HEK293 (cell line): ENCODE measurements around the gene PDE4D.

Source experiments
- PATZ1 ChIP-seq: fragments of 450-650 bp; formaldehyde crosslinking; IDR thresholded peaks from 2 replicates; pipeline ENCODE4 v1.5.1; 2016; ENCODE audit warnings: missing biosample characterization, missing genetic modification characterization
- ZBTB7A ChIP-seq: fragments of 450-650 bp; formaldehyde crosslinking; IDR thresholded peaks from 2 replicates; pipeline ENCODE4 v1.5.1; 2016; ENCODE audit warnings: low read depth, missing biosample characterization, missing genetic modification characterization
- ZEB2 ChIP-seq: fragments of 450-650 bp; formaldehyde crosslinking; IDR thresholded peaks from 2 replicates; pipeline ENCODE4 v1.5.1; 2016; ENCODE audit warnings: missing biosample characterization, missing genetic modification characterization
- ZNF10 ChIP-seq: fragments of 450-650 bp; formaldehyde crosslinking; IDR thresholded peaks from 2 replicates; pipeline ENCODE4 v1.5.1; 2017; ENCODE audit warnings: missing biosample characterization, missing genetic modification characterization
- ZNF140 ChIP-seq: fragments of 450-650 bp; formaldehyde crosslinking; IDR thresholded peaks from 2 replicates; pipeline ENCODE4 v1.5.1; 2016; ENCODE audit warnings: missing biosample characterization, missing genetic modification characterization
- ZNF18 ChIP-seq: fragments of 450-650 bp; formaldehyde crosslinking; IDR thresholded peaks from 2 replicates; pipeline ENCODE4 v1.5.1; 2016; ENCODE audit warnings: missing biosample characterization, missing genetic modification characterization
- ZNF184 ChIP-seq: fragments of 450-650 bp; IDR thresholded peaks from 2 replicates; pipeline ENCODE4 v1.5.1; 2018; ENCODE audit warnings: missing biosample characterization, mild to moderate bottlenecking, missing genetic modification characterization
- TF ChIP-seq, protein P1 (sequence below): fragments of 450-650 bp; formaldehyde crosslinking; IDR thresholded peaks from 2 replicates; pipeline ENCODE4 v1.5.1; 2016; ENCODE audit warnings: missing biosample characterization, missing genetic modification characterization
- TF ChIP-seq, protein P2 (sequence below): fragments of 450-650 bp; formaldehyde crosslinking; conservative IDR thresholded peaks from 2 replicates; pipeline ENCODE4 v1.5.1; 2016; ENCODE audit warnings: low read depth, missing biosample characterization, missing genetic modification characterization
- TF ChIP-seq, protein P3 (sequence below): fragments of 450-650 bp; formaldehyde crosslinking; IDR thresholded peaks from 2 replicates; pipeline ENCODE4 v1.5.1; 2016; ENCODE audit warnings: missing biosample characterization, missing genetic modification characterization

- TF ChIP-seq PATZ1 (tag by site-specific recombination) (no peak), ZEB2 (tag by site-specific recombination) (no peak), ZNF18 (no peak), ZNF10 (no peak), ZBTB7A (tag by site-specific recombination) (no peak), ZNF140 (no peak), ZNF184 (tag by site-specific recombination) (no peak)
- TF ChIP-seq, protein P1, sequence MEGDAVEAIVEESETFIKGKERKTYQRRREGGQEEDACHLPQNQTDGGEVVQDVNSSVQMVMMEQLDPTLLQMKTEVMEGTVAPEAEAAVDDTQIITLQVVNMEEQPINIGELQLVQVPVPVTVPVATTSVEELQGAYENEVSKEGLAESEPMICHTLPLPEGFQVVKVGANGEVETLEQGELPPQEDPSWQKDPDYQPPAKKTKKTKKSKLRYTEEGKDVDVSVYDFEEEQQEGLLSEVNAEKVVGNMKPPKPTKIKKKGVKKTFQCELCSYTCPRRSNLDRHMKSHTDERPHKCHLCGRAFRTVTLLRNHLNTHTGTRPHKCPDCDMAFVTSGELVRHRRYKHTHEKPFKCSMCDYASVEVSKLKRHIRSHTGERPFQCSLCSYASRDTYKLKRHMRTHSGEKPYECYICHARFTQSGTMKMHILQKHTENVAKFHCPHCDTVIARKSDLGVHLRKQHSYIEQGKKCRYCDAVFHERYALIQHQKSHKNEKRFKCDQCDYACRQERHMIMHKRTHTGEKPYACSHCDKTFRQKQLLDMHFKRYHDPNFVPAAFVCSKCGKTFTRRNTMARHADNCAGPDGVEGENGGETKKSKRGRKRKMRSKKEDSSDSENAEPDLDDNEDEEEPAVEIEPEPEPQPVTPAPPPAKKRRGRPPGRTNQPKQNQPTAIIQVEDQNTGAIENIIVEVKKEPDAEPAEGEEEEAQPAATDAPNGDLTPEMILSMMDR (tag by site-specific recombination) = no peak
- TF ChIP-seq, protein P2, sequence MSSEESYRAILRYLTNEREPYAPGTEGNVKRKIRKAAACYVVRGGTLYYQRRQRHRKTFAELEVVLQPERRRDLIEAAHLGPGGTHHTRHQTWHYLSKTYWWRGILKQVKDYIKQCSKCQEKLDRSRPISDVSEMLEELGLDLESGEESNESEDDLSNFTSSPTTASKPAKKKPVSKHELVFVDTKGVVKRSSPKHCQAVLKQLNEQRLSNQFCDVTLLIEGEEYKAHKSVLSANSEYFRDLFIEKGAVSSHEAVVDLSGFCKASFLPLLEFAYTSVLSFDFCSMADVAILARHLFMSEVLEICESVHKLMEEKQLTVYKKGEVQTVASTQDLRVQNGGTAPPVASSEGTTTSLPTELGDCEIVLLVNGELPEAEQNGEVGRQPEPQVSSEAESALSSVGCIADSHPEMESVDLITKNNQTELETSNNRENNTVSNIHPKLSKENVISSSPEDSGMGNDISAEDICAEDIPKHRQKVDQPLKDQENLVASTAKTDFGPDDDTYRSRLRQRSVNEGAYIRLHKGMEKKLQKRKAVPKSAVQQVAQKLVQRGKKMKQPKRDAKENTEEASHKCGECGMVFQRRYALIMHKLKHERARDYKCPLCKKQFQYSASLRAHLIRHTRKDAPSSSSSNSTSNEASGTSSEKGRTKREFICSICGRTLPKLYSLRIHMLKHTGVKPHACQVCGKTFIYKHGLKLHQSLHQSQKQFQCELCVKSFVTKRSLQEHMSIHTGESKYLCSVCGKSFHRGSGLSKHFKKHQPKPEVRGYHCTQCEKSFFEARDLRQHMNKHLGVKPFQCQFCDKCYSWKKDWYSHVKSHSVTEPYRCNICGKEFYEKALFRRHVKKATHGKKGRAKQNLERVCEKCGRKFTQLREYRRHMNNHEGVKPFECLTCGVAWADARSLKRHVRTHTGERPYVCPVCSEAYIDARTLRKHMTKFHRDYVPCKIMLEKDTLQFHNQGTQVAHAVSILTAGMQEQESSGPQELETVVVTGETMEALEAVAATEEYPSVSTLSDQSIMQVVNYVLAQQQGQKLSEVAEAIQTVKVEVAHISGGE (tag by site-specific recombination) = no peak
- TF ChIP-seq, protein P3, sequence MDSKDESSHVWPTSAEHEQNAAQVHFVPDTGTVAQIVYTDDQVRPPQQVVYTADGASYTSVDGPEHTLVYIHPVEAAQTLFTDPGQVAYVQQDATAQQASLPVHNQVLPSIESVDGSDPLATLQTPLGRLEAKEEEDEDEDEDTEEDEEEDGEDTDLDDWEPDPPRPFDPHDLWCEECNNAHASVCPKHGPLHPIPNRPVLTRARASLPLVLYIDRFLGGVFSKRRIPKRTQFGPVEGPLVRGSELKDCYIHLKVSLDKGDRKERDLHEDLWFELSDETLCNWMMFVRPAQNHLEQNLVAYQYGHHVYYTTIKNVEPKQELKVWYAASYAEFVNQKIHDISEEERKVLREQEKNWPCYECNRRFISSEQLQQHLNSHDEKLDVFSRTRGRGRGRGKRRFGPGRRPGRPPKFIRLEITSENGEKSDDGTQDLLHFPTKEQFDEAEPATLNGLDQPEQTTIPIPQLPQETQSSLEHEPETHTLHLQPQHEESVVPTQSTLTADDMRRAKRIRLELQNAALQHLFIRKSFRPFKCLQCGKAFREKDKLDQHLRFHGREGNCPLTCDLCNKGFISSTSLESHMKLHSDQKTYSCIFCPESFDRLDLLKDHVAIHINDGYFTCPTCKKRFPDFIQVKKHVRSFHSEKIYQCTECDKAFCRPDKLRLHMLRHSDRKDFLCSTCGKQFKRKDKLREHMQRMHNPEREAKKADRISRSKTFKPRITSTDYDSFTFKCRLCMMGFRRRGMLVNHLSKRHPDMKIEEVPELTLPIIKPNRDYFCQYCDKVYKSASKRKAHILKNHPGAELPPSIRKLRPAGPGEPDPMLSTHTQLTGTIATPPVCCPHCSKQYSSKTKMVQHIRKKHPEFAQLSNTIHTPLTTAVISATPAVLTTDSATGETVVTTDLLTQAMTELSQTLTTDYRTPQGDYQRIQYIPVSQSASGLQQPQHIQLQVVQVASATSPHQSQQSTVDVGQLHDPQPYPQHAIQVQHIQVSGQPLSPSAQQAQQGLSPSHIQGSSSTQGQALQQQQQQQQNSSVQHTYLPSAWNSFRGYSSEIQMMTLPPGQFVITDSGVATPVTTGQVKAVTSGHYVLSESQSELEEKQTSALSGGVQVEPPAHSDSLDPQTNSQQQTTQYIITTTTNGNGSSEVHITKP = peak; percentile 70
These were observed 295.6 kb downstream of the PDE4D start for GRCh38 chr5:59597690-59598546.
